ENCODE results near the gene ALG14.

ALG14 gene

GRCh38 chr1:95088303-95088702 is 15.6 kb upstream of the ALG14 start:
- H3K9me3 ChIP-seq (ENCODE audit: control insufficient read depth, insufficient read depth, low read depth, low read length): no peaks in the 10 kb centered on the region
- no peaks in the 10 kb centered on the region for H3K4me1 ChIP-seq (ENCODE audit: control insufficient read depth, insufficient read depth, low read length)
- no peak for TF ChIP-seq ZNF280D (tag by site-specific recombination; IDR thresholded peaks at IDR 0.05)
- TF ChIP-seq PRDM6 (tag by site-specific recombination; IDR thresholded peaks at IDR 0.05): no peak
- TF ChIP-seq ZNF223 (tag by site-specific recombination; IDR thresholded peaks at IDR 0.05): no peak
- no peak for TF ChIP-seq ZNF121 (tag by site-specific recombination; IDR thresholded peaks at IDR 0.05)
- H3K4me3 ChIP-seq (ENCODE audit: low read depth, low read length): no peak overlapping the region
- ChIA-PET CTCF (interaction anchor here (0.6 to 1.4 kb wide), 6 partner anchors 10 to 1061 kb away, joined by 3 to 4 read pairs (median 4); partner anchors contain the start of gene TLCD4), POLR2A (interaction anchor here (0.6 to 1.7 kb wide), 4 partner anchors 13 to 234 kb away, joined by 3 to 5 read pairs (median 4); no protein-coding TSS in a partner anchor)
- no peak overlapping the region for H3K27ac ChIP-seq (ENCODE audit: extremely low read depth, low read depth, low read length)
- no peaks in the 10 kb centered on the region for H3K36me3 ChIP-seq (ENCODE audit: control insufficient read depth in 2 of 2, insufficient read depth in 1 of 2, low read length in 2 of 2)

GRCh38 chr1:95086949-95087533 is 14.3 kb upstream of the ALG14 start:
- CTCF ChIA-PET: interaction anchor here (0.9 to 1.4 kb wide), 3 partner anchors 9 to 147 kb away, joined by 3 to 4 read pairs (median 3); no protein-coding TSS in a partner anchor

More at GRCh38 chr1:95086949-95087533, 14.3 kb upstream of the ALG14 start:
- Histone ChIP-seq H3K36me3 (ENCODE audit: control insufficient read depth in 2 of 2, insufficient read depth in 1 of 2, low read length in 2 of 2) (no peaks in the 10 kb centered on the region), H3K4me1 (ENCODE audit: control insufficient read depth, insufficient read depth, low read length) (no peaks in the 10 kb centered on the region), H3K9me3 (ENCODE audit: control insufficient read depth, insufficient read depth, low read depth, low read length) (no peaks in the 10 kb centered on the region), H3K27ac (ENCODE audit: extremely low read depth, low read depth, low read length) (no peak overlapping the region), H3K4me3 (ENCODE audit: low read depth, low read length) (no peak overlapping the region)
- POLR2A ChIA-PET: interaction anchor here (1.1 to 1.4 kb wide), 2 partner anchors 147 to 232 kb away, joined by 3 to 5 read pairs; partner anchors contain the start of gene RWDD3
- TF ChIP-seq ZNF366 (tag by site-specific recombination; conservative IDR thresholded peaks at IDR 0.05) (peak; percentile 73), OSR2 (tag by site-specific recombination; IDR thresholded peaks at IDR 0.05) (peak; percentile 67), HIC1 (tag by site-specific recombination; IDR thresholded peaks at IDR 0.05) (peak; percentile 44; the same call in 1 of the 2 replicates), KLF8 (tag by site-specific recombination; IDR thresholded peaks at IDR 0.05) (no peak; the same call in 1 of the 2 replicates), KLF7 (tag by site-specific recombination; IDR thresholded peaks at IDR 0.05; ENCODE audit: borderline replicate concordance) (no peak), ZNF394 (tag by site-specific recombination; IDR thresholded peaks at IDR 0.05; ENCODE audit: borderline replicate concordance) (0 out of 2 replicates have a peak, but pooled peaks have one; percentile 12), ZBTB17 (tag by site-specific recombination; IDR thresholded peaks at IDR 0.05) (no peak), ZNF362 (tag by site-specific recombination; IDR thresholded peaks at IDR 0.05) (peak; percentile 61; the same call in 1 of the 2 replicates), SP7 (tag by site-specific recombination; IDR thresholded peaks at IDR 0.05) (peak; percentile 36; the same call in 1 of the 2 replicates), INSM2 (tag by site-specific recombination; IDR thresholded peaks at IDR 0.05) (peak; percentile 35; the same call in 1 of the 2 replicates), ZSCAN23 (tag by site-specific recombination; IDR thresholded peaks at IDR 0.05) (no peak), GLIS1 (tag by site-specific recombination; IDR thresholded peaks at IDR 0.05) (peak; percentile 46; the same call in 1 of the 2 replicates), ZEB2 (tag by site-specific recombination; IDR thresholded peaks at IDR 0.05) (peak; percentile 49; the same call in 1 of the 2 replicates), ZFP41 (tag by site-specific recombination; IDR thresholded peaks at IDR 0.05; ENCODE audit: borderline replicate concordance) (no peak), ZNF580 (tag by site-specific recombination; IDR thresholded peaks at IDR 0.05) (0 out of 2 replicates have a peak, but pooled peaks have one; percentile 21), PRDM1 (tag by site-specific recombination; IDR thresholded peaks at IDR 0.05) (peak; percentile 94)

Data from HEK293 (cell line).